GM18951 (cell line): ENCODE data around the gene HIVEP2.

Experiments
- POLR2A ChIP-seq: IDR thresholded peaks from 4 replicates; pipeline ENCODE4 v1.6.1; 2011; ENCODE audit warnings: mild to moderate bottlenecking; ENCODE audit not compliant: insufficient read length, insufficient read depth; ENCODE audit errors: extremely low read depth
- in situ Hi-C: fragments of 300-500 bp; cut with MboI; formaldehyde crosslinking; loops from one replicate; pipeline ENCODE4 v1.12.0; 2022; ENCODE audit warnings: low sequenced_read_pairs, mixed read lengths, inconsistent platforms; ENCODE audit not compliant: unreplicated experiment

Gene HIVEP2

DNA sequence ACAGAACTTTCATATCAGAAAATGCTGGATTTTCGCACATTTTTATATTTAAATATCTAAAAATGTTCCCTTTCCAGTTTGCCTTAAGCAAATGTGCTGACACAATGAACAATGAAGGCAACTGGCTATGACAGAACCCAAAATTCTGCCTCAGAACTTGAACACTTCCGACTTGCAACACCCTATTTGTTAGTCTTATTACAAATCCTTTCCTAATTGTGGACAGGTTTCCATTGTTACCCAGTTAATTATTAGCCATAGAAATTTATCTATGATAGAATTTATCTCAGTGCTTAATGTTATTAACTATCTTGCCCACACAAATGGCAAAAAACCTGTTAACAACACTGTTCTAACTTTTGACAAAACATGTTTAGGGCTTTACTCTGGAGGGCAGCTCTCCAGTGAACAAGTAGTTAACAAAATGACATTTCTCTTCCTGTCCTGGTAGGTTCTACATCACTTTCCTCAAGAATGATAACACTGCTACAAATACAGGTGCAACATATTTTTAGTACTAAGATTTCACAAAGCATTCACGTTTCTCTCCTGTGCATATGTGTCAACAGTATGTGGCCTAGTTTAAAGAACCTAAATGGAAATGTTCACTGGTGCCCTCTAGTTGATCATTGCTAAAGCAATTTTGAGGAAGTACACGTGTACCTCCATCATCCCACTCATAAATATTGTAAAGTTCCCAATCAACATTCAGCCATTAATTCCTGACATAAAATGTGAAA lies 58.4 kb downstream of the HIVEP2 start:
- TF ChIP-seq POLR2A: no peak
- in situ Hi-C loops: no loop called here

- in situ Hi-C loops: no loop called here
- no peak for TF ChIP-seq POLR2A
Observed at GRCh38 chr6:142885182-142885867, 59.7 kb downstream of the HIVEP2 start.

DNA sequence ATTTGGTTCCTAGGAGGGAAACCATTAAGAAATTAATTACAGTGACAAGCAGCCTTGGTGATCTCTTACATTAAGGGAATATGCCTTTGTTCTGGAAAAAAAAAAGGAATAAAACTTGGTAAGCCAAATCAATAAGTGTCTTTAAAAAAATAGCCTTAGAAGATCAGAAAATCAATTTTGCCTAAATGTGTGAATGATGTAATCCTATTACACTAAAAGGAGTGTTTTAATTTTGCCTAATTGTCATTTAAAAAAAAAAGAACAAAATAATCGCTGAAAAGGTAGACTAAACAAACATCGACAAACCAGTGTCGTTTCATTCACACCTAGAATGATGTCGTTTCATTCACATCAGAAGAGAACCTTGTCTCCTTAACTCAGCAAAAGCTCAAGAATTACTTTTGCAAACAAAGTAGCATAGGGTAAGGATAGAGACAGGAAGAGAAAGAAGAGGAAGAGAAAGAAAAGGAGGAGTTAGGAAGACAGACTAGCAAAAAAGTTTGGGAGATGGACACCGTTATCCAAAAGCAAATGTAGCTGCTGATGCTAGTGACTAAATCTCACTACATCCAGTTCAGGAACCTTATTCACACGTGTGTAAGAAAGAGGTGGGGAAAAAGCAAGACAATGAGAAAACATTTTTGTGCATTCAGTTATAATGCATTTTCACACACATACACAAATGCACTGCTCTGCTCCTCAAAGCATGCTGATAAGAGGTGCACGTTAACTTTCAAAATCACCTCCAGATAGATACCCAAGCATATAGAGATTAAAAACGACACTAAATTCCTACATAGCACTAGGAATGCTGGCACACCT lies 60.6 kb downstream of the HIVEP2 start:
- in situ Hi-C loops: no loop called here
- no peak for TF ChIP-seq POLR2A

- in situ Hi-C loops: no loop called here
- TF ChIP-seq POLR2A: no peak
Observed at GRCh38 chr6:142883011-142883410, 62.0 kb downstream of the HIVEP2 start.

DNA sequence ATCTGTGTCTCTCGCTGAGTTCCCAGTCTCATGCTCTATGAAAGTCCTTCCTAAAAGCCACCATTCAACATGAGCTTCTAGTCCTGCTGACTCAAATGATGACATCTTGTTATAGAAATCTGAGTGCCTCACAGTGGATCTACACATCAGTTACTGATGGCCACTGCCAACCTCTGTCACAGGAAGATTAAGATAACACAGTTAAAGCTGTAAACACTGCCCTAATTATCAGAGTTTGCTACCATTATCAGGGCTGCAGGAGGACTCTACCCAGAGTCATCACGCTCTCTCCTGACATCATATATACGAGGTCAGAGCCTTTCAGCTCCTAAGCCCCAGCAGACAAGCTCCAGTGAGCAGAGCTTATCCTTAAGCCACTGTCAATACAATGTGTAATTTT lies 63.2 kb downstream of the HIVEP2 start:
- no peak for TF ChIP-seq POLR2A
- in situ Hi-C loops: no loop called here

- in situ Hi-C loops: no loop called here
- no peak for TF ChIP-seq POLR2A
Observed at GRCh38 chr6:142881290-142881689, 63.7 kb downstream of the HIVEP2 start.

DNA sequence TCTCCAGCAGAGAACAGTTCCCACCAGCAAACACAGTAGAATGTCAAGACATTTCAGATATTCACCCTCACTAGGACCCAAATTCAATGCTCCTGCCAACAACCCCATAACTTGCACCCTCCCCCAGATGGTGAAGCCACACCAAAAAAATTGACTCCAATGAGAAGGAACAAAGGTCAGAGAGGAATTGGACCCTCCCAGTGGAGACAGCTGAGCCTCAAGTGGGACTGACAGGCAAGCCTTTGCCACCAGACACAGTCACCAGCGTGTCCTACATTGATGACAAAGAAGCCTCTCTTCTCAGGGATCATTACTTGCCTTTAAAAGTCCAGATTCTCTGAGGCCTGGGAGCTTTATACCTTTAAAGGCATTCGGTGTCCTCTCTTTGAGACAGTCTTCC lies 64.8 kb downstream of the HIVEP2 start:
- TF ChIP-seq POLR2A: no peak
- in situ Hi-C loops: no loop called here

DNA sequence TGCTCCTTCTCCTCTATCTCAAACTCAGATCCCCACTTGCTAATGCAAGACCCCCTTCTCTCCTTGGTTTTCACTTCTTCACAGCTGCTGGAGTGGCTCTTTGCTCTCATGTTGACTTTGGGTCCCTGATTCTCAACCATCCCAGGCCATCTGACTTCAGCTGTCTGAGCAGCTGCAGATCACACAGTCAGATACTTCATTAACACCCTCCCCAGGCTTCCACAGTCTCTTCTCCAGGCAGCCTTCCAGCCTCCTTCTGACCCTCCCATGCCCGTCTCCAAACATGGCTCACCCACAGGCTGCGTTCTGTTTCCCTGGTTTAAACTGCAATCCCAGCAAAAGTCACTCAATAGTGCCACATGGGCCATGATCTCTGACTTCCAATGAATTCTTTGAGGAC lies 65.4 kb downstream of the HIVEP2 start:
- in situ Hi-C loops: no loop called here
- no peak for TF ChIP-seq POLR2A

DNA sequence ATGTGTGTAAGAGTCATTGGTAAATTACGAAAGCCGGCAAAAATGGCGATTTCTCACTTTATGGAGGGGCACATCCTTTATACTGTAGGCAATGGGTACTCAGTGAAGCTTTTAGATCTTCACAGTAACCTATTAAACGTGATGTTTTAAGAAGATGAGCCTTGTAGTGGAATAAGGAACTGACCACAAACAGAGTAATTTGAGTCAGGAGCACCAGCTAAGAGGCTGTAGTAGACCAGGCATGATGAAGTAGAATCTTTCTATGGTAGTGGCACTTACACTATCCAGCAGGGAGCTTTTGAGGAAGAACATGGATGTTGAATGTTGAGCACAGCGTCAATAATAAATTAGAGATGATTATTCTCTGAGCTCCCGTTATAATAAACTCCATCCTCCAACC lies 65.9 kb downstream of the HIVEP2 start:
- in situ Hi-C loops: no loop called here
- TF ChIP-seq POLR2A: no peak

DNA sequence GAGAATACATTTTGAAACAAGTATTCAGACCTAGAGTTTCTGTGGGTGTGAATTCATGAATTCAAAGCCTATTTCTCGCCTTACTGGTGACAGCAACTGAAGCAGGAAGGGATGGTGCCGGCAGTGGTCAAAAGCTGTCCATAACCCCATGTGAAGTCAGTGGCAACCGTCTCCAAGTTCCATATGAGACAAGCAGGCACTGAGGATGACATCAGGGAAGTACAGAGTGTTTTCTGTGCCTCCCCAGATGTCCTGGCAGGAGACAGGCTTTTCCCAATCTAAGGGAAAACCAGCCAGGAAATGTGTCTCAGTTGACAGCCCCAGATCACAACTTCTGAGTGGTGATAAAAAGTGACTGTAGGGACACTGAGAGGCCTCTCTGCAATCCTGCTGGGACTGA lies 66.6 kb downstream of the HIVEP2 start:
- in situ Hi-C loops: no loop called here
- TF ChIP-seq POLR2A: no peak

GRCh38 chr6:142874676-142875075 lies 70.3 kb downstream of the HIVEP2 start:
- in situ Hi-C loops: no loop called here
- no peak for TF ChIP-seq POLR2A

DNA sequence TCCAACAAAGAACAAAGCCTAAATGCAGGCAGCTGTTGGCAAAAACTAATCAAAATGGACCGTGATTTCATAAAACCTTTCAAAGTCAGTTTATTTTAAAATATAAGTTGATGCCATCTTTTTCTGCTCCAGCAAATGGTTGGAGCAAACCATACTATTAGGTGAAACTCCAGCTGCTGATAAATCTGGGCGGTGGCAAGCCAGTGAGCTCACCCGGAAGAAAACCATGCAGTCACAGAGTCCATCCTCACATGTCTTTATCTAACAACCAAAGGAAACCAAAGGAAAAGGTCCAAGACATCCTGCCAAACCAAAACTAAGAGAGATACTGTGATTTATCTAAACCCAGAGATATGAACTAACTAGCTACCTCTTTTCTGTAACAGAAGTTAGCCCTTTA lies 72.6 kb downstream of the HIVEP2 start:
- in situ Hi-C loops: no loop called here
- TF ChIP-seq POLR2A: no peak

DNA sequence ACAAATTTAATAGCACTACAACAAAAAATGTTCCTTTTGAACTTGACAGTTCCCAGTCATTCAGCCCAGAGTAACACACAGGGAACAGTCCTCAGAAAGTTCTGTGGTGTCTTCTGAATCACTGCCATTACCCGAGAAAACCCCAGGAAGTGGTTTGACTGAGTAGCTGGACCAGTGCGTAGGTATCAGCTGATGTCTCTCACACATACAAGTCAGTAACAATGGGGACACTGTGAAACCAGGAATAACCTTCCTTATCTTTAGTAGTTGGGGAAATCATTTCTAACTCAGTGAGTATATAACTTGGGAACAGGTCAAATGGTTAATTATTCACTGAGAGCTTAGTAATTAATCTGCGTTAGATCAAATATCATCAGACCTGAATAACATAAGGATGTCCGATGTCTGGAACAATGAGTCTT lies 73.1 kb downstream of the HIVEP2 start:
- no peak for TF ChIP-seq POLR2A
- in situ Hi-C loops: no loop called here
